Transverse colon (tissue), 4 donors: ENCODE data around the gene LPIN1. TPM values are rescaled to one million over a fixed set of nuclear protein-coding genes. Genes with fewer than 3 reads are reported as not detected.

ENCODE experiments used
- DNase-seq: peaks from one replicate; pipeline ENCODE4 v3.0.0-alpha.2; 2019
- H3K27ac ChIP-seq, 4 donors: fragments of 200-600 bp; sonication (generic); 2 replicates each; pipeline ENCODE4 v1.5.1; 2016 to 2018; ENCODE audit warnings: inconsistent platforms in 4 of 4
- H3K27me3 ChIP-seq: fragments of 200-600 bp; sonication (generic); 2 replicates; pipeline ENCODE4 v1.5.1; 2017; ENCODE audit warnings: inconsistent platforms
- H3K36me3 ChIP-seq, 4 donors: fragments of 200-600 bp; sonication (generic); 2 replicates each; pipeline ENCODE4 v1.5.1; 2017 to 2019; ENCODE audit warnings: inconsistent platforms in 4 of 4
- H3K4me1 ChIP-seq, 4 donors: fragments of 200-600 bp; sonication (generic); 2 replicates each; pipeline ENCODE4 v1.5.1; 2017 to 2020; ENCODE audit warnings: inconsistent platforms in 4 of 4
- H3K4me3 ChIP-seq, 4 donors: fragments of 200-600 bp; sonication (generic); 1 replicate in 1 of 4; 2 replicates in 3 of 4; pipeline versions ENCODE4 v1.5.1 to v1.6.1; 2017 to 2019; ENCODE audit warnings: inconsistent platforms in 4 of 4
- H3K9me3 ChIP-seq, 2 donors: fragments of 200-600 bp; sonication (generic); 2 replicates each; pipeline ENCODE4 v1.5.1; 2017 to 2019; ENCODE audit warnings: inconsistent platforms in 2 of 2
- CTCF ChIP-seq, 5 experiments: fragments of 200-600 bp in 3 of 5; fragments of 450-650 bp in 2 of 5; sonication (generic) in 3 of 5; IDR thresholded peaks; 1 replicate in 2 of 5; 2 replicates in 3 of 5; pipeline ENCODE4 v1.5.1; 2016 to 2017; ENCODE audit warnings: antibody characterized with exemption in 5 of 5, inconsistent platforms in 3 of 5, mild to moderate bottlenecking in 2 of 5, moderate library complexity in 1 of 5
- EP300 ChIP-seq: sonication (generic); formaldehyde crosslinking; IDR thresholded peaks from one replicate; pipeline ENCODE4 v1.6.1; 2017; ENCODE audit warnings: antibody characterized with exemption, low read depth
- POLR2A ChIP-seq: fragments of 450-650 bp; IDR thresholded peaks from one replicate; pipeline ENCODE4 v1.6.1; 2016; ENCODE audit warnings: antibody characterized with exemption, mild to moderate bottlenecking, moderate library complexity
- POLR2AphosphoS5 ChIP-seq, 3 donors: sonication (generic); formaldehyde crosslinking; IDR thresholded peaks; one replicate each; pipeline ENCODE4 v1.6.1; 2016; ENCODE audit warnings: antibody characterized with exemption in 3 of 3
- WGBS, 2 donors: methylation state at CpG; one replicate each; pipeline ENCODE4 v1.1.5; 2018; ENCODE audit warnings: low coverage in 1 of 2; 5-methylcytosine and 5-hydroxymethylcytosine counted together
- in situ Hi-C, 4 donors: fragments of 200-750 bp; cut with MboI; loops; one replicate each; pipeline versions ENCODE4 v1.15.0 to v1.15.1; 2017; ENCODE audit warnings: low sequenced_read_pairs in 3 of 4, low pct_ligation_motif_present in 1 of 4, low pct_unique_long_range_greater_than_20kb in 1 of 4
- intact Hi-C: fragments of 100-400 bp; cut with DNase I; formaldehyde crosslinking; loops from one replicate; pipeline ENCODE4 v1.15.1; 2023; ENCODE audit warnings: low total_unique reads
- total RNA-seq, 4 donors: library from RNA; depleted of rRNA; stranded (reverse); fragments of >200 nt; gene quantifications; one replicate each; pipeline ENCODE4 v1.1.0, GENCODE V29; 2016

The LPIN1 gene
- total RNA-seq, 4 donors from 2014 or later, result 19.7 to 62.1 (median 26.6) TPM

GRCh38 chr2:11743366-11743765, 3.1 kb upstream of the LPIN1 start:
- no peak for TF ChIP-seq POLR2A
- TF ChIP-seq POLR2AphosphoS5 (IDR thresholded peaks at IDR 0.05), result no peak
- no peak for TF ChIP-seq EP300
- TF ChIP-seq CTCF (IDR thresholded peaks at IDR 0.05), result no peak
- peaks cover 10 to 47% (median 35%) of the 10 kb centered on the region in 4 donors for H3K4me1 ChIP-seq
- 67% methylated on average over 7 of the region's 7 CpGs; no CpG with 5 or more reads in 1 of the 2 donors for WGBS, 2 donors
- in situ Hi-C loops, result no loop called here
- no peak for DNase-seq
- intact Hi-C loops, result no loop called here
- no peaks in the 10 kb centered on the region for H3K36me3 ChIP-seq
- no peaks in the 10 kb centered on the region for H3K9me3 ChIP-seq
- H3K27me3 ChIP-seq, result no peaks in the 10 kb centered on the region
- H3K4me3 ChIP-seq, result no peak overlapping the region
- H3K27ac ChIP-seq, result peak overlapping the region; percentile 72 to 85 (median 75)

- no peak overlapping the region for H3K4me3 ChIP-seq
Measured at GRCh38 chr2:11743846-11744553, 2.4 kb upstream of the LPIN1 start.

GRCh38 chr2:11744631-11745394, 1.6 kb upstream of the LPIN1 start:
- H3K9me3 ChIP-seq, result no peaks in the 10 kb centered on the region
- H3K27ac ChIP-seq, result peak overlapping the region; percentile 72 to 85 (median 75)
- no peak for DNase-seq
- H3K27me3 ChIP-seq, result no peaks in the 10 kb centered on the region
- 64 to 76% methylated on average over 7 to 14 of the region's 14 CpGs for WGBS, 2 donors
- intact Hi-C loops (no loop called here), in situ Hi-C loops (no loop called here)
- peaks cover 10 to 52% (median 39%) of the 10 kb centered on the region in 4 donors for H3K4me1 ChIP-seq
- H3K36me3 ChIP-seq, result no peaks in the 10 kb centered on the region
- no peak overlapping the region for H3K4me3 ChIP-seq
- no peak for TF ChIP-seq POLR2AphosphoS5 (IDR thresholded peaks at IDR 0.05)
- peak in 3 of 5 experiments; percentile 11 to 26 (median 22) for TF ChIP-seq CTCF (IDR thresholded peaks at IDR 0.05)

More at GRCh38 chr2:11743846-11744553, 2.4 kb upstream of the LPIN1 start:
- DNase-seq, result peak; percentile 95
- Histone ChIP-seq H3K36me3 (no peaks in the 10 kb centered on the region), H3K9me3 (no peaks in the 10 kb centered on the region), H3K27ac (peak overlapping the region; percentile 72 to 85 (median 75)), H3K4me1 (peaks cover 10 to 47% (median 36%) of the 10 kb centered on the region in 4 donors), H3K27me3 (no peaks in the 10 kb centered on the region)
- in situ Hi-C loops, result no loop called here
- 17 to 23% methylated on average over 3 to 10 of the region's 10 CpGs for WGBS, 2 donors
- intact Hi-C loops, result no loop called here
- no peak for TF ChIP-seq EP300
- TF ChIP-seq POLR2AphosphoS5 (IDR thresholded peaks at IDR 0.05), result peak; percentile 61 to 81 (median 78)
- no peak for TF ChIP-seq POLR2A

- H3K4me1 ChIP-seq, result peaks cover 10 to 52% (median 39%) of the 10 kb centered on the region in 4 donors
- H3K27ac ChIP-seq, result peak overlapping the region; percentile 90 to 95 (median 92)
- H3K27me3 ChIP-seq, result no peaks in the 10 kb centered on the region
- no peaks in the 10 kb centered on the region for H3K9me3 ChIP-seq
- TF ChIP-seq POLR2AphosphoS5 (IDR thresholded peaks at IDR 0.05) (no peak), EP300 (no peak), POLR2A (no peak), CTCF (IDR thresholded peaks at IDR 0.05) (no peak)
- intact Hi-C loops, result no loop called here
- peak overlapping the region in 3 of 4 donors; percentile 68 to 84 (median 83) for H3K4me3 ChIP-seq
- in situ Hi-C loops, result no loop called here
- no peaks in the 10 kb centered on the region for H3K36me3 ChIP-seq
- no peak for DNase-seq
- WGBS, 2 donors, result 49 to 53% methylated on average over 19 to 27 of the region's 27 CpGs
Measured at GRCh38 chr2:11745613-11746375, 638 bp upstream of the LPIN1 start.
